HG02884 (cell line): Measurements from ENCODE around the gene WARS2.

Experiments
- ATAC-seq: cut with Tn5 transposase; IDR thresholded peaks from one replicate; pipeline ENCODE4 v1.9.1; 2021; ENCODE audit warnings: mild to moderate bottlenecking, moderate library complexity; ENCODE audit not compliant: unreplicated experiment

The WARS2 gene

GRCh38 chr1:119038363-119038762 lies 102.1 kb downstream of the WARS2 start:
- ATAC-seq: no peak

GRCh38 chr1:119034359-119034758 lies 106.1 kb downstream of the WARS2 start:
- no peak for ATAC-seq

- ATAC-seq: no peak
Measured at GRCh38 chr1:119032986-119033385, 107.5 kb downstream of the WARS2 start.

- ATAC-seq: no peak
Measured at GRCh38 chr1:119027759-119028158, 112.7 kb downstream of the WARS2 start.

- ATAC-seq: no peak
Measured at GRCh38 chr1:119026956-119027355, 113.5 kb downstream of the WARS2 start.

GRCh38 chr1:119015547-119015946 lies 124.9 kb downstream of the WARS2 start:
- ATAC-seq: no peak

- ATAC-seq: no peak
Measured at GRCh38 chr1:119012383-119012782, 128.1 kb downstream of the WARS2 start.

- no peak for ATAC-seq
Measured at GRCh38 chr1:119011706-119012105, 128.7 kb downstream of the WARS2 start.

- ATAC-seq: no peak
Measured at GRCh38 chr1:119011116-119011515, 129.3 kb downstream of the WARS2 start.

- no peak for ATAC-seq
Measured at GRCh38 chr1:119010201-119010600, 130.3 kb downstream of the WARS2 start.

GRCh38 chr1:119009312-119009655 lies 131.2 kb downstream of the WARS2 start:
- ATAC-seq: no peak

- ATAC-seq: peak; percentile 59
Measured at GRCh38 chr1:119008483-119009311, 131.8 kb downstream of the WARS2 start.

GRCh38 chr1:119007670-119008482 lies 132.6 kb downstream of the WARS2 start:
- peak; percentile 29 for ATAC-seq

GRCh38 chr1:119007339-119007669 lies 133.1 kb downstream of the WARS2 start:
- ATAC-seq: no peak

GRCh38 chr1:119006406-119007279 lies 133.8 kb downstream of the WARS2 start:
- ATAC-seq: no peak

- no peak for ATAC-seq
Measured at GRCh38 chr1:119005724-119006405, 134.6 kb downstream of the WARS2 start.

GRCh38 chr1:119004781-119005180 lies 135.7 kb downstream of the WARS2 start:
- ATAC-seq: no peak

- no peak for ATAC-seq
Measured at GRCh38 chr1:119004129-119004527, 136.3 kb downstream of the WARS2 start.

GRCh38 chr1:119003413-119004128 lies 136.9 kb downstream of the WARS2 start:
- ATAC-seq: no peak

GRCh38 chr1:119002028-119002686 lies 138.3 kb downstream of the WARS2 start:
- ATAC-seq: no peak
